ENCODE measurements around the gene TMEM131L.
A peak's percentile ranks its signal among the peaks of the same experiment; 100 is the strongest.
"Not testable (repeated sequence)": the region's sequence is repeated elsewhere in the genome, so short reads cannot be mapped to it uniquely, and the experiment has no call there.

The TMEM131L gene

DNA sequence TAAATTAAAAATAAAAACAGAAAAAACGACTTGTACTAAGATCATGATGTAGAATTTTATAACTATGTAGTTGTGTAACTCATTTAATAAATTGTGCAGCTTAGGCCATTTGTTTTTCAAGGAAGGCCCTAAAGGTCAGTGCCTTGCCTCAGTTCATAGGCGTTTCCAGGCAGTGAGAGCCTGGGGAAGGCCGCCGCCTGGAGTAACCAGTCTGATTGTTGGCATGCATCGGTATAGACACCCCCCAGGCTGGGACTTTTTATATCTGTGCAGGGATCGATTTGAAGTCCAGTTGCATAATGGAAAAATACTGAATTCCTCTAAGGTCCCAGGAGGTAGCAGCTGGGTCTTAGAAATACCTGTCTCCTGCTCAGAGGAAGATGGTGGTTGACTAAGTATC is 77.2 kb downstream of the TMEM131L start:
- no peak for DNase-seq

DNA sequence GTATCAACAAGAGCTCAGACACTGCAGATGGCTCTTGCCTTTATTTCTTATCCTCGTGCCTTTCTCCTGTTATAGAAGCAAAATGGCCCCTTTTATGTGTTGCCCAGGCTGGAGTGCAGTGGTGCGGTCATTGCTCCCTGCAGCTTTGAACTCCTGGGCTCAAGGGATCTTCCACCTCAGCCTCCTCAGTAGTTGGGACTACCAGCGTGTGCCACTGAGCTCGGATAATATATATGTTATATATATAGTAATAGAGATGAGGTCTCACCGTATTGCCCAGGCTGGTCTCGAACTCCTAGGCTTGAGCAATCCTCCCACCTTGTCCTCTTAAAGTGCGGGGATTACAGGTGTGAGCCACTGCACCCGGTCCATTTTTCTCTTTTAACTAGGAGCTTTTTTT is 79.7 kb downstream of the TMEM131L start:
- DNase-seq: no peak

DNA sequence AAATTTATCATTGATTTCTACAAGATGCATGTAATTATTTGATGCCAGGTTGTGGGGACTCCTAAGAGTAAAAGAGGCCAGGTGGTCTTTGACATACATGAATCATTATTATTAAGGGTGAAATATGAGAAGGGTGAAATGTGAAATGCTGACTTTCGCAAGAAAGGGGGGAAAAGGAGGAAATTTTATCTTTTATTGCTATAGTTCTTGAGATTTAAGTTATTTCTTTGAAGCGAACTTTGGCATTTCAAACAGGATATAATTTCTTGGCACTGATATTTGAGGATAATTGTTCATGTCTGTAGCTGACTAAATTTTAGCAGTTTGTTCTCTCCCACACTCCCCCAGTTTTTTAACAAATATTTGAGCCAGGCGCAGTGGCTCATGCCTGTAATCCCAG is 80.1 kb downstream of the TMEM131L start:
- no peak for DNase-seq

DNA sequence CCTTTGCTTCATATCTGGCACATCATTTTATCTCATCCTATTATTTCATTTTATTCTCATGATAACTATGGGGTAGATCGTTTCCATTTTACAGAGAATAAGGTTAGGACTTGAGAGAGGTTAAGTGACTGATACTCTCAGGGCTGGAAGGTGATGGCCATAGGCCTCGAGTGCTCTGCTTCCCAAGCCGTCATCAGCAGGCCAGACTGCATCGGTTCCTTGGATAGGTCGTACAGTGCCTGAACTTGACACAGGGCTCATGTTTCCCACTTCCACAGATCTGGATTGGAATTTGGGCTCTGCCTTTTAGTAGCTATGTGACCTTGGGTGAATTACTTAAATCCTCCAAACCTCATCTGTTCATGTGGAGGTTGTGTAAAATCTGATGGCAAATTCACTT is 81.4 kb downstream of the TMEM131L start:
- DNase-seq: no peak

DNA sequence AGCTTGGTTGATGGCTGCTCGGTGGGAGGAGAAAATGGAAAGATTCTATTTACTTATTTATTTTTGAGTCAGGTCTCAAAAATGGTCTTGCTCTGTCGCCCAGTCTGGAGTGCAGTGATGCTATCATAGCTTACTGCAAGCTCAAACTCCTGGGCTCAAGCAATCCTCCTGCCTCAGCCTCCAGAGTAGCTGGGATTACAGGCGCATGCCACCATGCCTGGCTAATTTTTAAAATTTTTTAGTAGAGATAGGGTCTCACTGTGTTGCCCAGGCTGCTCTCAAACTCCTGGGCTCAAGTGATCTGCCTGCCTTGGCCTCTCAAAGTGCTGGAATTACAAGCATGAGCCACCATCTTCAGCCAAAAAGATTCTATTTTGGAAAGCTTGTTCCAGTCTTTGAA is 82.7 kb downstream of the TMEM131L start:
- DNase-seq: not testable (repeated sequence)

DNA sequence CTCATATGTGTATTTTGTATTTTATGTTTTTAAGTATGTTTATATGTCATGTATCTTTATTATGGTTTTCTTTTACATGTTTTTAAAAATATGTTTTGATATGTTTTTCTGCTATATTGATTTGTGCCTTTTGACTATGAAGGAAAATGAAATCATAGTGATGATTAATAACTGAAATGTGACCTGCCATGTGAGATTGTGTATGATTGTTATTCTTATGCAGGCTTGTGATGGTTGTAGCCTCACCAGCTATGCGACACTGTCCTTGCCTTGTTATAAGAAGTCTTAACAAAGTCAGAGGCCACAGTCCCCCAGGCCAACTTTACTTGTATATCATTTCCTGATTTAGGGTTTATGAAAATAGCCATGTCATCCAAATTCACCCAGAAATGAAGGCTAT is 83.2 kb downstream of the TMEM131L start:
- DNase-seq: no peak

DNA sequence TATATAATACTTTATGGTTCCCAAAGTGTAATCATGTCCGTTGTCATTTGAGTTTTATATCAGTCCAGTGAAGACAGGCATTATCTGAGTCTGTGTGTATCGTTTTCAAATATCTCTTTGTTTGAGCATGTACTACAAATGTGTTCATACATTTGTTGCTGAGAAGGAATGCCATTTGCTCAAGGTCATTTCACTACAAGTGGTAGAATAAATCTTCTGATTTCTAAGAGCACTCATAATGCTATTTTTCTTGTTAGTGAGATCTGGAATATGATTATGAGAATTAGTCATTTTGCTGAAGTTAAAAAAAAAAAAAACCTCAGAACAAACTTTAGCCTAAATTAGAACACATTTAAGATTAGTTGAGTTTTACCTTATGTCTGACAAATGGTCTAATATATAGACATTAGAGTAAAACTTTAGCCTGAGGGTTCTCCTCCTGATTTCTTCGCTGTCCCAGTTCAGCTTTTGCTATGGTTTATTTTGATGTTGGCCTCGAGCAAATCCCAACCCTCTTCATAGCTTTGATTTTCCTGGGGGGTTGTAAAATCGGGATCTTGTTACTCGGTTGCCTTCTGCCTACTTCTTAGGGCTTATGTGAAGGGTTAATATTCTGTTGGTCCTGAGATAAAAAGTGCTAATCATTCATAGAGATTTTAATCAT is 87.1 kb downstream of the TMEM131L start:
- no peak for DNase-seq

DNA sequence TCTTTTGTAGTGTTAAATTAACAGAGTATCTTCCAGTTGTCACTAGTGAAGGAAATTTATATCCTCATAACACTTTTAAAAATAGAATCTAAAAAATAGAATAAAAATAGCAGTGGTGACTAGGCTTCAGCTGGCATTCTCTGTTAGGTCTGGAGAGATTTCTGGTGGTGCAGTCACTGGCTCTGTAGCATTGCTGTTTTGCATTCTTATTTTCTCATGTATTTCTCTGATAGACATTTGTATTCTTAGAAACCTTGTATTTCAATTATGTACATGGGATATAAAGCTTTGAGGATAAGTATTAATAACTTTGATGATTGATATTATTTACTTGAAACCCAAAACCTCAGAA is 87.6 kb downstream of the TMEM131L start:
- DNase-seq: no peak

DNA sequence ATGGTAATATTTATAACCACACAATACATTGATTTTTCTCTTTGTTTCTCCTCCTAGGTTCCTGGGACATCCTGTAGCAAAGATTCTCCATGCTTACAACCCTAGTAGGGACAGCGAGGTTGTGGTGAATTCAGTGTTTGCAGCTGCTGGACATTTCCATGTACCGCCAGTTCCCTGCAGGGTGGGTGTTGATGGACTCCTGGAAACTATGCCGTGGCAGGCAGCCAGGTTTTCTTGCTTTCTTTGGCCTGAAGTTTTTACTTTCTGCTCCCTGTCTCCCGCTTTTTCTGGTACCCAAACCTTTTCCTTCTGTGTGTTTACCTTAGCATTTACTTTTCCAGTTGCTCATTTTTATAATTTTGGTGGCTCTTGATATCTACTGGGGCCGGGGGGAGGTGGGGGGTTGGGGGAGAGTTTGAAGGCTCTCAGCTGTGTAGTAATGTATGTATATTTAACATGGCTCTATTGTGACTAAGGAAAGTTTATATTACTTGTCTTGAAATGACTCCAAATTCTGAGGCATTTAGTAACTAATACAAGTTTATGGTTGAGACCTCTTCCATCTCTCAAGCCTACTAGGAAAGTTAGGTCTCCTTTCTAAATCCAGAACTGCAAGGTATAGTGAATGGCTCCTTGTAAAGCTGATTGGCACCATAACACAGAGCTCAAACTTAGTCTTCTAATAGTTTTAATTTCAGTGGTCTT is 89.7 kb downstream of the TMEM131L start:
- no peak for DNase-seq

DNA sequence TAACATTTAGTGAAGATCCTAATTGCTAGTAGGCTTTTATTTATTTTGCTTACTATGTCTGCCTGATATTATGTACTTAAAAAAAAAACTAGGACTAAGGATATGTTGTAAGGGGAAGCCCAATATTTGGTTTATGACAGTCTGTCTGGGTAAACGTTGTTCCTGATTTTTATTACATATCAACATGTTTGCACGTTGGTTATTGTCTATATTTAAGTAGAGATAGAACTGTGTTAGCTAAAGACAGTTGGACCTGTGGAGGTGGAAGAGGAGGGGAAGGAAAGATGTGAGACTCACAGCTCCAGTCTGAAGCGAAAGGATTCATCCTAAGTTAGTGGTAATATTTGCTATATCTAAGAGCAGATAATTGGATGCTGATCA is 90.3 kb downstream of the TMEM131L start:
- no peak for DNase-seq

DNA sequence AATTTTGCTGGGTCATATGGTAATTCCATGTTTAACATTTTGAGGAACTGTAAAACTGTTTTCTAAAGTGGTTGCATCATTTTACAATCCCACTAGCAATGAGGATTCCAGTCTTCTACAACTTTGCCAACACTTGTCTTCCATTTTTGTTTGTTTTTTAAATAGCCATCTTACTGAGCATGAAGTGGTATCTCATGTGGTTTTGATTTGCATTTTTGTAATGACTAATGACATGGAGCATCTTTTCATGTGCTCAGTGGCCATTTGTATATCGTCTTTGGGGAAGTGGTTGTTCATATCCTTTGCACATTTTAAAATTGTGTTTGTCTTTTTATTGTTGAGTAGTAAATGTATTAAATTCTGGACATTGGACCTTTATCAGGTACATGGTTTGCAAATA is 94.7 kb downstream of the TMEM131L start:
- no peak for DNase-seq

DNA sequence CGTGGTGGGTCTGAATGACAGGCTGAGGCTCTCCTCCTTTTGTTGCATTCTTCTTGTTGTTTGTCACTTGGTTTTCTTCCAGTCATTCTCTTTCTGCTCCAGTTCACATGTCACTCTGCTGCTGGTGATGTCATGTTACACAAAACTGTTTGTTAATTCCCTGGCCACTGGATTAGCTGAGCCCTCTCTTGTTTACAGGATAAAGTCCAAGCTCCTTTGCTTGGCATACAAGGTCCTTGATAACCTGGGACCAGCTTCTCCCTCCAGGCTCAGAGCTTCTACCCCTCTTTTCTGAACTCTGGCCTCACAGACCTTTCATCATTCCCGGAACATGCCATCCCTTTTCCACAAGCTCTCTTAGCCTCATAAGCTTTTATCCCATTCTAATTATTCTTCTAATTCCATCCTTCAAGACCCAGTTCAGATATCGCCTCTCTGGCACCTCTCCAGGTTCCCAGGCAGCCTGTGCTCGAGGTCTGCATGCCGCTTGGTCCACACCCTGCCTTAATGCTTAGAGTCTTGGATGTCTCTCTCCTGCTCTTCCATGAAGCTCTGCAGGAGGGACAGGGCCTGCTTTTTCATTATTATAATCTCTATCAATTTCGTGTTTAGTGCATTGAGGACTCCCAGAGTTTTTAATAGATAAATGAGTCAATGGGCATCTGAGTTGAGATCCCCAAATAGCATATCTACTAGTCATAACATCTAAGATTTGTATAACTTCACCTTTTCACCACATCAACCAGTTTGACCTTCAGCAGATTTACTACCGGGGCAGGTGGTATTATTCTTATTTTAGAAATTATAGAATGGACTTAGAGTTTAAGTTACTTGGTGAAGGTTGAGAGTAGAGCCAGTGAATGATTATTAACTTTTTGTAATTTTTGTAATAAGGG is 98.7 kb downstream of the TMEM131L start:
- DNase-seq: no peak

DNA sequence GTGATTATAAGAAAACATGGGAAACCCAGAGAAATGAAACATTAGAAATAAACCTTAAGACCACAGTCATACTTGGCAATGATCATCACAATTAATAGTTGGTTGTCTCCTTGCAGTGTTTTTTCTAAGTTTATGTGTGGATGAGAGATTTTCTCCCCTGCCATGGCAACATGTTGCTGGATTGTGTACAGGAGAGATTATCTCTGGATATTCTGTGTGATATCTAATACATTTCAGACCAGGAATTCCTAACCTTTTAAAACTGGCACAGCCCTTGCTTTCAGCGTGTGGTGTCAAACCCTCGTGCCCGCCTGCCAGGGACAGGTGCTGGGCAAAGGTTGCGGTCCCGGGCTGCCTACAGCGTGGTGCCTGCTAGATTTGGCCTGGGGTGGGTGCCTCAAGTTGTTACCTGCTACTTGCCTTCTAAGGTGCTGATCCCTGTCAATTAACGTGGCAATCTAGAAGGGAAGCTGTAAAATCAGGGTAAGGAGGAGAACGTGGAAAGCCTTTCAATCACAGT is 100.5 kb downstream of the TMEM131L start:
- no peak for DNase-seq

DNA sequence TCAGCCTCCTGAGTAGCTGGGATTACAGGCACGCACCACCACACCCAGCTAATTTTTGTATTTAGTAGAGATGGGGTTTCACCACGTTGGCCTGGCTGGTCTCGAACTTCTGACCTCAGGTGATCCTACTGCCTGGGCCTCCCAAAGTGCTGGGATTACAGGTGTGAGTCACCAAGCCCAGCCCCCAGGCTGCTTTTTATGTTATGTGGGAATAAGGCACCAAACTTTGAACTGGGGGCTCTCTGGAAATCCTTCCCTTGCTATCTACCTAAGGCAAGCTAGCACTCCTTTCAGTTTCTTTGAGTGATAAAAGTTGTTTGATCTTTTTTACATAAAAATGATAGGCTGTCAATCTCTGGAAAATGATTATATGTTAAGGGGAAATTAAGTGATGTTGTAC is 101.5 kb downstream of the TMEM131L start:
- DNase-seq: not testable (repeated sequence)

DNA sequence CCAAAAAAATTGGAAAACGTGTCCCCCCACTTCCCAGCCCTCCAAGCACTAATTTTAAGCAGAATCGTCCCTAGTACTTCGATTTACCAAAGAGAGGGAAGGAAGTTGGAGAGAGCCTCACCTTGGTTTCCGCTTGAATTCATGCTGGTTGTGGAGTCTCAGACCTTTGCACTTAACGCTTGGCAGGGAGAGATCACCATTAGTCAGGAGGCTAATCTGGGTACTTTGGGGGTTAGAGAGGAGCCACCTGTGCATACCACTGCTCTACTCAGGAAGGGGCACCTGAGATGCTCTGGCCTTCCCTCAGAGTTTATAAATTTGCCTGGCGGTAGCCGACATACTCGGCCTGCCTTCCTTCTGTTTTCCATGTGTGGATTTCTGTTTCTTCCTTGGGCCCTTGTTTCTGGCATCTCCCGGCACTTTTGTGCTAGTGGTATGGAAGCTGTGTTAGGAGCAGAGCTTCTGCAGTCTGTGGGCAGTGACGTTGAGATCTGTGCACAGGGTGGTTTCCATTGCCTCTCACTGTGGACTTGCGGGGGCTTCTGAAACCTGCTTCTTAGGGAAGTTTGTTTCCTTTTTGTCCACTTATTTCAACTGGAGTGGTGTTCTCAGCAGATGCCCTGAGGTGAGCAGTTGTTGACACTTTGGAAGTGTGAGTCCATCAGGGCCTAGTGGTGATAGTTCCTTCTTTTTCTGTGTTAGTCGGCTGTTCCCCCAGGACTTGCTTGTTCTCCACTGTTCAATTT is 104.2 kb downstream of the TMEM131L start:
- no peak for DNase-seq

DNA sequence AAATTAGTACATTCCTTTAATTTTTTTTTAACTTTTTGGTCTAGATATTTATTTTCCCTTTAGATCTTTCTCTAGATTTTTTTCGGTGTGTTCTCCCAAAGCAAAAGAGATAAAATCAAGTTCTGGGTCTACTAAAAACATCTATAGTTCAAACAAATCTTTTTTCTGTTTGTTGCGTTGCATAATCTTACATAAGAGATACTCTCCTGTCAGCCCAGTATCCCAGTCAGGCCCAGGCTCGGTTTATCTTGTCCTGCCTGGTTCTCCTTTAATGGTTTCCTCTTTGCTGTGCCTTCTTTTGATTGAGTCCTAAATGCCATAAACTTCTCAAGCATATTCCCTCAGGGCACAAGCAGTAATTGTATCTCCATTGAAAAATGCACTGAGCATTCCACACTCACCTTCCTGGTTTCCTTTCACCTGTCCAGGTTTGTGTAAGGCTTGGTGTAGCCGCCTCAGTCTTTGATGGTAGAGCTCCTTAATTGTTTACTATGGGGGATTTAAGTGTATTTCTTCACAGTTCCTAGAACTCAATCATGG is 104.9 kb downstream of the TMEM131L start:
- no peak for DNase-seq

DNA sequence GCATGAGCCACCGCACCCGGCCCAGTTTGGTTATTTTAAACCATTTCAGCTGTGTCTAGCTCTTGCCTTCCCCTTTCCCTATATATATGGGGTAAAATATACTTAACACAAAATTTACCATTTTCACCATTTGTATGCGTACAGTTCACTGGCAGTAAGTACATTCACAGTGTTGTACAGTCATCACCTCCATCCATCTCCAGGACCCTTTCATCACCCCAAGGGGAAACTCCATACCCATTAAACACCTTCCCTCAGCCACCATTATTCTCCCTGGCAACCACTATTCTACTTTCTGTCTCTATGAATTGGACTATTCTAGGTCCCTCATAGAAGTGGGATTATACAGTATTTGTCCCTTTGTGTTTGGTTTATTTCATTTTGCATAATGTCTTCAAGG is 106.4 kb downstream of the TMEM131L start:
- no peak for DNase-seq

DNA sequence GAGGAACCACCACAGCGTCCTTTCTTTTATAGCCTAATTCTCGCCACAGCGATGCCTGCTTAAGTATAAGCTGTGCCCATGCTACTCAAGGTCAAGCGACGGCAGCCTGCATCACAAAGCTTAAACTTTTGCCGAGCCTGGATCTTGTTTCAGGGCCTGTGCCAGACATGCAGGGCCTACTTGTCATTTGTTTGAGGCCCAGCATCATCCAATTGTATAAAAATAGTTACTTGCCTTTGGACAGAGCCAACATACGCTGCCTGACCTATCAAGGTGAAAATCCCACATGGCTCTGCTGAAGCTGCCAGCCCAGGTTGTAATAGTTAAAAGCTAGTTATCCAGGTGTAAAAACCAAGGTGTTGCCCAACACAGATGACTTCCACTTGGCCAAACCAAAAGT is 107.1 kb downstream of the TMEM131L start:
- DNase-seq: no peak

DNA sequence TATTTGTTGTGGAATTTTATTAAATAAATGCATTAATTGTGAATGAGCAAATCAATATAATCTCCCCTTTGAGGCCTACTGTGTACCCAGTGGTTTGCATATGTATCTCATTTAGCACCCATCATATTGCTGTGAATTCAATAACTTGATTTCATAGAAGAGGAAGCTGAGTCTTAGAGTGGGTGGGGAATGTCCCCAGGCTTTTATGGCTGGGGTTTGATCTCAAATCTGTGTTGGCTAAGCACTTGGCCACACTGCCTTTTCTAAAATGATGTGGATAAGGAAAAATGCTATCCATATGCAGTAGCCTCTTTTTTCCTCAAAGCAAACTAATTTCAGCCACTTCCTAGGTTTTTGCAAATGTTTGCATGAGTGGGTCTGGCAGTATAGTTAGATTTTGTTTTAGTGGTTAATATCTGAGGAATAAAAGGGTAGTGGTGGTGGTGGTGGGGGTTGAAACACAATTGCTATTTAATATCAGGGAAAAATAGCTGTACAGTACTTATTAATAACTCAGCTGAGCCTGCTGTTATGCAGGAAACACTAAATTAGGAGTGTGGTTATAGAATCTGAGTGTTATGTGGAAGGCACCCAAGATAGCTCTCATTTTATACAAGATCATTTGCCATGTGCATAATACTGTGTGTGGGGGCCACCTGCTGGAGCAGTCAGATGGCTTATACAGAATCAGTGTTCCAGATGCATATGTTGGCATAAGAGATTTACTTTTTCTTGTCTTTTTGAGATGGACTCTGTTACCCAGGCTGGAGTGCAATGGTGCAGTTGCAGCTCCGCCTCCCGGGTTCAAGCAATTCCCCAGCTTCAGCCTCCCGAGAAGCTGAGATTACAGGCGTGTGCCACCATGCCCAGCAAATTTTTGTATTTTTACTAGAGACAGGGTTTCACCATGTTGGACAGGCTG is 108.0 kb downstream of the TMEM131L start:
- DNase-seq: peak; percentile 51

DNA sequence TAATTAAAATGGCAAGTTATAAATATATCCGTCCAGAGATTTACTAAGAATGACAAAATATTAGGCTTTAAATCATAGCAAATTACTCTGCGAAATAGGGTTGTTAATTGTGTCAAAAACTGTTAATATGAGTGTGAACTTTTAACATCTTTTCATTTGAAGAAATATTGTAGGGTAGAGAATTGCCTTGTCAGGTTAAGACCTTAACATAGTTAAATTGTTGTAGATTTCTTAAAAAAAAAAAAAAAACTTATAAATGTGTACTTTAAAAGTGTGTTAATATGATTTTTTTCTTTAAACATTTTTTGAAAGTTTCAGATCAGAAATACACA is 110.2 kb downstream of the TMEM131L start:
- DNase-seq: no peak

DNA sequence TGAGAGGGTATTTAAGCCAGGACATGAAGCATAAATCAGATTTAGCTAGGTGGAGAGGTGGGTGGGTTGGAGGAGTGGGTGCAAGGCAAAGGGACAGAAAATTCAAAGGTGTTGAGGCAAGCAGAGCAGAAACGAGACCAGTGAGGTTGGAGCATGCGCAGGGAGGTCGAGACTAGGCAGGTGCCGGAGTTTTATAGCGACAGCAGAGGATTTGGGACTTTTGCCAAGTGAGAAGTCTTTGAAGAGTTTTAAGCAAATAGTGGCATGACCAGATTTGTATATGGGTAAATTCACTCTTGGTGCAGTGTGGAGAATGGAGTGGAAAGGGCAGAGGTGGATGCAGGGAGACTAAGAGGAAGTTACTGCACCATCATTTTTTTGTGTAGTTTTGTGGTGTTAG is 110.9 kb downstream of the TMEM131L start:
- DNase-seq: no peak

DNA sequence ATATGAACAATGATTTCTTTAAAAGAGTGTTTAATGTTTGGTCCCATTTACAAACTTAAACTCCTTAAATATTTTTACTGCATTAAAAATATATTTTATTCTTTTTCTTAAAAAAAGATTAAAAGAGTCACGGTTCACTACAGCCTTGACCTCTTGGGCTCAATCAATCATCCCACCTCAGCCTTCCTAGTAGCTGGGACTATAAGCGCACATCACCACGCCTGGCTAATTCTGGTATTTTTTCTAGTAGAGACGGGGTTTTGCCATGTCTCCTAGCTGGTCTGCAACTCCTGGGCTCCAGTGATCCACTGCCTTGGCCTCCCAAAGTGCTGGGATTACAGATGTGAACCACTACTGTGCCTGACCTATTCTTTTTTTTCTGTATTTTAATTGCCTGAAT is 113.2 kb downstream of the TMEM131L start:
- no peak for DNase-seq
